Neural cell (in vitro differentiated cells): ENCODE data around the gene LINGO4. TPM values are rescaled to one million over a fixed set of nuclear protein-coding genes. Genes with fewer than 3 reads are reported as not detected.

Experiments
- H2AFZ ChIP-seq: fragments of 200-600, 300-800 bp; sonication (generic), shearing (Covaris generic); 2 replicates; pipeline ENCODE4 v1.6.0; 2014; ENCODE audit warnings: low read depth, mild to moderate bottlenecking, antibody characterized with exemption, low read length, moderate library complexity
- H3F3A ChIP-seq: fragments of 200-600 bp; shearing (Covaris generic); 2 replicates; pipeline ENCODE4 v1.6.1; 2016; ENCODE audit warnings: mild to moderate bottlenecking, moderate library complexity, mixed read lengths, antibody characterized with exemption, low read length; ENCODE audit not compliant: insufficient read depth, poor library complexity, severe bottlenecking
- H3K27ac ChIP-seq: fragments of 200-600, 300-800 bp; sonication (generic), shearing (Covaris generic); 2 replicates; pipeline ENCODE4 v1.5.1; 2014; ENCODE audit warnings: mild to moderate bottlenecking, low read length, moderate library complexity
- H3K27me3 ChIP-seq: fragments of 300-800, 200-600 bp; sonication (generic), shearing (Covaris generic); 2 replicates; pipeline ENCODE4 v1.6.0; 2014; ENCODE audit warnings: mild to moderate bottlenecking, low read depth, low read length, moderate library complexity; ENCODE audit not compliant: insufficient read depth
- H3K36me3 ChIP-seq: fragments of 300-800, 200-600 bp; sonication (generic), shearing (Covaris generic); 2 replicates; pipeline ENCODE4 v1.5.1; 2014; ENCODE audit warnings: mild to moderate bottlenecking, antibody characterized with exemption, low read length, moderate library complexity; ENCODE audit not compliant: insufficient read depth
- H3K4me2 ChIP-seq: fragments of 300-800, 200-600 bp; sonication (generic), shearing (Covaris generic); 2 replicates; pipeline ENCODE4 v1.6.0; 2014; ENCODE audit warnings: mild to moderate bottlenecking, low read length
- H3K4me3 ChIP-seq: fragments of 300-800, 200-600 bp; sonication (generic), shearing (Covaris generic); 2 replicates; pipeline ENCODE4 v1.5.1; 2014; ENCODE audit warnings: mild to moderate bottlenecking, low read length, moderate library complexity
- H3K79me2 ChIP-seq: fragments of 200-600 bp; shearing (Covaris generic); replicated peaks from 2 replicates; pipeline ENCODE4 v1.6.0; 2014; ENCODE audit warnings: mild to moderate bottlenecking, low read length, moderate library complexity; ENCODE audit not compliant: insufficient read depth
- H3K9ac ChIP-seq: fragments of 300-800, 200-600 bp; sonication (generic), shearing (Covaris generic); 2 replicates; pipeline ENCODE4 v1.6.1; 2016; ENCODE audit warnings: mild to moderate bottlenecking, low read length, mixed read lengths
- H3K9me2 ChIP-seq: fragments of 200-600 bp; shearing (Covaris generic); 2 replicates; pipeline ENCODE4 v1.6.1; 2016; ENCODE audit warnings: mild to moderate bottlenecking, low read length, mixed read lengths; ENCODE audit not compliant: insufficient read depth
- H3K9me3 ChIP-seq: fragments of 200-600, 300-800 bp; sonication (generic), shearing (Covaris generic); 2 replicates; pipeline ENCODE4 v1.6.1; 2016; ENCODE audit warnings: mild to moderate bottlenecking, mixed run types, low read length, moderate library complexity, mixed read lengths
- H4K20me1 ChIP-seq: fragments of 200-600 bp; shearing (Covaris generic); 2 replicates; pipeline ENCODE4 v1.6.1; 2016; ENCODE audit warnings: mild to moderate bottlenecking, mixed run types; ENCODE audit not compliant: insufficient read depth
- CTCF ChIP-seq: fragments of 450-650 bp; IDR thresholded peaks from 2 replicates; pipeline ENCODE4 v1.5.1; 2014; ENCODE audit warnings: antibody characterized with exemption, mild to moderate bottlenecking, moderate library complexity; ENCODE audit not compliant: poor library complexity, severe bottlenecking
- EP300 ChIP-seq: fragments of 450-650 bp; conservative IDR thresholded peaks from 2 replicates; pipeline ENCODE4 v1.6.1; 2014; ENCODE audit warnings: antibody characterized with exemption, mild to moderate bottlenecking, moderate library complexity; ENCODE audit not compliant: poor library complexity, severe bottlenecking
- MXI1 ChIP-seq: fragments of 450-650 bp; conservative IDR thresholded peaks from 2 replicates; pipeline ENCODE4 v1.6.1; 2014; ENCODE audit warnings: antibody characterized with exemption, mild to moderate bottlenecking; ENCODE audit not compliant: poor library complexity, severe bottlenecking
- POLR2AphosphoS5 ChIP-seq: IDR thresholded peaks from 2 replicates; pipeline ENCODE4 v1.6.1; 2012
- RAD21 ChIP-seq: fragments of 450-650 bp; conservative IDR thresholded peaks from 2 replicates; pipeline ENCODE4 v1.6.1; 2014; ENCODE audit warnings: antibody characterized with exemption, mild to moderate bottlenecking, moderate library complexity
- REST ChIP-seq: IDR thresholded peaks from 2 replicates; pipeline ENCODE4 v1.6.1; 2012; ENCODE audit warnings: borderline replicate concordance
- SMC3 ChIP-seq: fragments of 450-650 bp; conservative IDR thresholded peaks from 2 replicates; pipeline ENCODE4 v1.6.1; 2014; ENCODE audit warnings: antibody characterized with exemption, mild to moderate bottlenecking, moderate library complexity; ENCODE audit not compliant: poor library complexity
- TAF1 ChIP-seq: IDR thresholded peaks from 2 replicates; pipeline ENCODE4 v1.6.1; 2012; ENCODE audit warnings: low read depth
- polyA minus RNA-seq: library from RNA; depleted of rRNA, polyadenylated mRNA; stranded (reverse); fragments of >200 nt; gene quantifications from 2 replicates; pipeline ENCODE4 v1.2.3, GENCODE V29; 2014
- polyA plus RNA-seq: library from polyadenylated mRNA; depleted of rRNA; stranded (reverse); fragments of >200 nt; gene quantifications from 2 replicates; pipeline ENCODE4 v1.2.3, GENCODE V29; 2014

Gene LINGO4
- not detected in 2 replicates for polyA plus RNA-seq
- polyA minus RNA-seq = not detected in 2 replicates

GRCh38 chr1:151805066-151805820 is at the start of gene LINGO4:
Gene LINGO4 (minus strand): TSS chr1:151805419. CDS start chr1:151802704, 2,715 bp downstream.
- no peaks in the 10 kb centered on the region for H3K9me2 ChIP-seq
- no peak within 1 kb of the TSS for H3K27ac ChIP-seq

GRCh38 chr1:151854658-151855057 is 49.4 kb upstream of the LINGO4 start:
- Histone ChIP-seq H3K36me3 (no peaks in the 10 kb centered on the region), H3F3A (no peaks in the 10 kb centered on the region), H3K27me3 (no peaks in the 10 kb centered on the region), H3K9me2 (no peaks in the 10 kb centered on the region), H3K9ac (no peak overlapping the region), H3K27ac (no peak overlapping the region), H3K4me2 (no peak overlapping the region), H3K4me3 (no peak overlapping the region), H2AFZ (no peak overlapping the region), H3K9me3 (no peaks in the 10 kb centered on the region), H4K20me1 (no peaks in the 10 kb centered on the region), H3K79me2 (no peaks in the 10 kb centered on the region)
- no peak for TF ChIP-seq SMC3
- no peak for TF ChIP-seq REST
- TF ChIP-seq POLR2AphosphoS5 = no peak
- TF ChIP-seq TAF1 = no peak
- no peak for TF ChIP-seq RAD21
- no peak for TF ChIP-seq CTCF

More at GRCh38 chr1:151805066-151805820, at the start of gene LINGO4:
- H2AFZ ChIP-seq = no peak within 1 kb of the TSS
- no peaks in the 10 kb centered on the region for H3K79me2 ChIP-seq
- H3K36me3 ChIP-seq = no peaks in the 10 kb centered on the region
- H3K27me3 ChIP-seq = no peaks in the 10 kb centered on the region
- no peak within 1 kb of the TSS for H3K4me3 ChIP-seq
- H3K9ac ChIP-seq = no peak within 1 kb of the TSS
- no peaks in the 10 kb centered on the region for H3F3A ChIP-seq
- H3K4me2 ChIP-seq = no peak within 1 kb of the TSS
- H3K9me3 ChIP-seq = no peaks in the 10 kb centered on the region
- TF ChIP-seq EP300 = no peak
- no peak for TF ChIP-seq REST
- TF ChIP-seq POLR2AphosphoS5 = no peak
- no peak for TF ChIP-seq CTCF
- no peak for TF ChIP-seq MXI1
- TF ChIP-seq SMC3 = no peak
- no peak for TF ChIP-seq RAD21
- no peak for TF ChIP-seq TAF1
- H4K20me1 ChIP-seq = no peaks in the 10 kb centered on the region
